GM12891 (cell line): Measurements from ENCODE around the gene LRCH1.

Source experiments
- POLR2A ChIP-seq: IDR thresholded peaks from 2 replicates; pipeline ENCODE4 v1.6.1; 2011; ENCODE audit warnings: low read depth, low read length, control low read depth
- POLR2AphosphoS5 ChIP-seq: IDR thresholded peaks from 2 replicates; pipeline ENCODE4 v1.6.1; 2011; ENCODE audit warnings: low read depth, low read length, control low read depth
- POU2F2 ChIP-seq: IDR thresholded peaks from 2 replicates; pipeline ENCODE4 v1.6.1; 2011; ENCODE audit warnings: low read depth, mild to moderate bottlenecking, control low read depth, low read length, moderate library complexity
- TAF1 ChIP-seq: IDR thresholded peaks from 2 replicates; pipeline ENCODE4 v1.6.1; 2011; ENCODE audit warnings: low read depth, low read length, control low read depth

GRCh38 chr13:46604226-46604990, 51.4 kb downstream of the LRCH1 start:
- TF ChIP-seq TAF1, result no peak
- TF ChIP-seq POLR2A, result no peak
- no peak for TF ChIP-seq POLR2AphosphoS5
- TF ChIP-seq POU2F2, result no peak
